ENCODE results near the gene SLC6A13. TPM values are rescaled to one million over a fixed set of nuclear protein-coding genes. Genes with fewer than 3 reads are reported as not detected.

The SLC6A13 gene
- polyA plus RNA-seq, 2 of the 4 experiments (the other 2 are of a cell fraction), result 0.43 to 0.49 TPM

DNA sequence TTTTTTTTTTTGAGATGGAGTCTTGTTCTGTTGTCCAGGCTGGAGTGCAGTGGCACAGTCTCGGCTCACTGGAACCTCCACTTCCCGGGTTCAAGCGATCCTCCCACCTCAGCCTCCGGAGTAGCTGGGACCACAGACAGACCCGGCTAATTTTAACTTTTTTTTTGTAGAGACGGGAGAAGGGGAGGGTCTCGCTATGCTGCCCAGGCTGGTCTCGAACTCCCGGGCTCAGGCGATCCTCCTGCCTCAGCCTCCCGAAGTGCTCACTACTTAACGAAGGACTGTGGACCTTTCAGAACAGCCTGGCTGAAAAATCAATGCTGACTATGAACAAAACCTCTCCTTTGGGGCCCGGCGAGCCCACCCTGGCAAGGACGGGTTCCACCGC, 59.6 kb downstream of the SLC6A13 start:
- DNase-seq (ENCODE audit: low read depth in 1 of 2, low spot score in 1 of 2), result no peak
- peak overlapping the region; percentile 74 to 84; a peak in 5 of 6 replicates for H3K27ac ChIP-seq
- TF ChIP-seq RAD21 (conservative IDR thresholded peaks at IDR 0.05 in 1 of 2, IDR thresholded peaks at IDR 0.05 in 1 of 2), result no peak
- no peak for TF ChIP-seq RCOR1 (IDR thresholded peaks at IDR 0.05; ENCODE audit: low read depth, low read length)
- no peak for TF ChIP-seq CHD2 (IDR thresholded peaks at IDR 0.05; ENCODE audit: low read length, partially characterized antibody)
- TF ChIP-seq TP53 (CRISPR knock-in tag; IDR thresholded peaks at IDR 0.05), result no peak
- TF ChIP-seq HOXA7 (CRISPR knock-in tag; IDR thresholded peaks at IDR 0.05), result no peak
- no peak for TF ChIP-seq FOSB (CRISPR knock-in tag; IDR thresholded peaks at IDR 0.05)
- no peak for TF ChIP-seq SMC3 (IDR thresholded peaks at IDR 0.05)
- H3K9me3 ChIP-seq, result no peaks in the 10 kb centered on the region
- peak overlapping the region; percentile 99 for H3K4me2 ChIP-seq
- peak overlapping the region; percentile 93 for H3K4me3 ChIP-seq
- 61% methylated on average over 15 of the region's 16 CpGs for WGBS (ENCODE audit: missing lambda C conversion rate)
- POLR2A ChIA-PET, result no interaction called here
- ATAC-seq, result no peak
- CTCF ChIA-PET, result interaction anchor here (0.9 to 1.8 kb wide), 4 partner anchors 9 to 89 kb away, joined by 3 to 6 read pairs (median 4); no protein-coding TSS in a partner anchor
- H3K4me1 ChIP-seq, result peaks cover 10% of the 10 kb centered on the region; the same call in 2 of the 3 replicates
- no peak for FAIRE-seq

DNA sequence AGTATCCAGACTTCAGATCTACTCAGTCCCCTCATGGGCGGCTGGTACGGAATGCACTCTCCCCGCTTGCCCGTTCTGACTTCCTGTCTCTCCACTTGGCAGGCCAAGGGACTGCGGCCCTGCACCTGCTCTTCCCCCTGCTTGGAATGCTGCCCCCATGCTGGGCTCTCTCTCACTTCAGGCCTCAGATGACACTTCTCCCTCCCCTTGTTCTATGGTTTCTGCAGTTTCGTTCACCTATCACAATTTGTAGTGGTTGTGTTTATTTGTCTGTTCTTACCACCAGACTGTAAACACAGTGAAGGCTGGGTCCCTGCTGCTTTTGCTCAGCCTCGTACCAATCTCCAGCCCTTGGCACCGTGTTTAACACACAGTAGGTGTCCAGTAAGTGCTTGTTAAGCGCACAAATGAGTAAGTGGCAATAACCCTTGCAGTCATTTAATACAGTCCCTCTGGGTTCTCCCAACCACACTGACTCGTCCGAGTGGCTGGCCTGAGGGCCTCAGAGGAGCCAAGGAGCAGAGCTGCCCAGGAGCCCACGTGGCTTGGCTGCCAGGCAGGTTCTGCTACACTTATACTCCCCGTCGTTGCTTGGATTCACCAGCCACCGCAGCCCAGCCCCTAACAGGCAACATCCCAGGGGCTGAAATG, 60.4 kb downstream of the SLC6A13 start:
- CTCF ChIA-PET, result interaction anchor here (1.8 to 2.0 kb wide), 2 partner anchors 11 to 17 kb away, joined by 6 to 7 read pairs; partner anchors contain the start of gene SLC6A12
- Histone ChIP-seq H3K9me3 (no peaks in the 10 kb centered on the region), H3K4me1 (peaks cover 10% of the 10 kb centered on the region; the same call in 2 of the 3 replicates), H3K27ac (no peak overlapping the region), H3K4me3 (no peak overlapping the region), H3K4me2 (no peak overlapping the region)
- DNase-seq (ENCODE audit: low read depth in 1 of 2, low spot score in 1 of 2), result no peak
- TF ChIP-seq ZNF302 (CRISPR knock-in tag; IDR thresholded peaks at IDR 0.05) (no peak), EP300 (IDR thresholded peaks at IDR 0.05) (no peak), POLR2A (IDR thresholded peaks at IDR 0.05; ENCODE audit: low read length) (no peak), HMGXB4 (CRISPR knock-in tag; IDR thresholded peaks at IDR 0.05; ENCODE audit: borderline replicate concordance) (no peak), HOXB13 (CRISPR knock-in tag; IDR thresholded peaks at IDR 0.05; ENCODE audit: low read depth) (no peak), POLR2AphosphoS2 (conservative IDR thresholded peaks at IDR 0.05; ENCODE audit: low read length) (no peak), RNF2 (IDR thresholded peaks at IDR 0.05; ENCODE audit: borderline replicate concordance, low read depth) (no peak), CHD4 (IDR thresholded peaks at IDR 0.05; ENCODE audit: borderline replicate concordance) (no peak), TFCP2L1 (CRISPR knock-in tag; IDR thresholded peaks at IDR 0.05) (no peak), MAX (IDR thresholded peaks at IDR 0.05) (no peak), CBX2 (IDR thresholded peaks at IDR 0.05; ENCODE audit: borderline replicate concordance, low read depth) (no peak)
- TF ChIP-seq, protein P1, sequence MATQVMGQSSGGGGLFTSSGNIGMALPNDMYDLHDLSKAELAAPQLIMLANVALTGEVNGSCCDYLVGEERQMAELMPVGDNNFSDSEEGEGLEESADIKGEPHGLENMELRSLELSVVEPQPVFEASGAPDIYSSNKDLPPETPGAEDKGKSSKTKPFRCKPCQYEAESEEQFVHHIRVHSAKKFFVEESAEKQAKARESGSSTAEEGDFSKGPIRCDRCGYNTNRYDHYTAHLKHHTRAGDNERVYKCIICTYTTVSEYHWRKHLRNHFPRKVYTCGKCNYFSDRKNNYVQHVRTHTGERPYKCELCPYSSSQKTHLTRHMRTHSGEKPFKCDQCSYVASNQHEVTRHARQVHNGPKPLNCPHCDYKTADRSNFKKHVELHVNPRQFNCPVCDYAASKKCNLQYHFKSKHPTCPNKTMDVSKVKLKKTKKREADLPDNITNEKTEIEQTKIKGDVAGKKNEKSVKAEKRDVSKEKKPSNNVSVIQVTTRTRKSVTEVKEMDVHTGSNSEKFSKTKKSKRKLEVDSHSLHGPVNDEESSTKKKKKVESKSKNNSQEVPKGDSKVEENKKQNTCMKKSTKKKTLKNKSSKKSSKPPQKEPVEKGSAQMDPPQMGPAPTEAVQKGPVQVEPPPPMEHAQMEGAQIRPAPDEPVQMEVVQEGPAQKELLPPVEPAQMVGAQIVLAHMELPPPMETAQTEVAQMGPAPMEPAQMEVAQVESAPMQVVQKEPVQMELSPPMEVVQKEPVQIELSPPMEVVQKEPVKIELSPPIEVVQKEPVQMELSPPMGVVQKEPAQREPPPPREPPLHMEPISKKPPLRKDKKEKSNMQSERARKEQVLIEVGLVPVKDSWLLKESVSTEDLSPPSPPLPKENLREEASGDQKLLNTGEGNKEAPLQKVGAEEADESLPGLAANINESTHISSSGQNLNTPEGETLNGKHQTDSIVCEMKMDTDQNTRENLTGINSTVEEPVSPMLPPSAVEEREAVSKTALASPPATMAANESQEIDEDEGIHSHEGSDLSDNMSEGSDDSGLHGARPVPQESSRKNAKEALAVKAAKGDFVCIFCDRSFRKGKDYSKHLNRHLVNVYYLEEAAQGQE (IDR thresholded peaks at IDR 0.05), result no peak
- 71% methylated on average over 15 of the region's 15 CpGs for WGBS (ENCODE audit: missing lambda C conversion rate)
- no peak for ATAC-seq
- FAIRE-seq, result no peak
- POLR2A ChIA-PET, result no interaction called here
